Stimulated activated effector memory CD8-positive, alpha-beta T cell treated with anti-CD3 and anti-CD28 coated beads, Interleukin-12 subunit alpha, Interleukin-12 subunit beta, amount 100 ng/mL, for 72 hours (primary cell): Measurements from ENCODE around the gene SETD4.
"Not testable (repeated sequence)": the region's sequence is repeated elsewhere in the genome, so short reads cannot be mapped to it uniquely, and the experiment has no call there.

Experiments
- ATAC-seq: fragments of 150-1000 bp; cut with Tn5 transposase; 2 replicates; pipeline ENCODE4 v1.10.0; 2021
- DNase-seq, 2 donors: peaks; one replicate each; pipeline ENCODE4 v3.0.0; 2021 to 2022; ENCODE audit warnings: low spot score in 2 of 2
- H3K27ac Mint-ChIP-seq: one replicate; pipeline ENCODE4 v1.8.0; 2022; ENCODE audit warnings: mild to moderate bottlenecking, mixed read lengths
- H3K36me3 Mint-ChIP-seq: one replicate; pipeline ENCODE4 v1.8.0; 2022; ENCODE audit warnings: mild to moderate bottlenecking, mixed read lengths
- H3K4me1 Mint-ChIP-seq: one replicate; pipeline ENCODE4 v1.8.0; 2022; ENCODE audit warnings: mixed read lengths
- H3K4me3 Mint-ChIP-seq: one replicate; pipeline ENCODE4 v1.8.0; 2022; ENCODE audit warnings: mild to moderate bottlenecking, mixed read lengths
- H3K9me3 Mint-ChIP-seq: one replicate; pipeline ENCODE4 v1.8.0; 2022; ENCODE audit warnings: mixed read lengths

Gene SETD4

DNA sequence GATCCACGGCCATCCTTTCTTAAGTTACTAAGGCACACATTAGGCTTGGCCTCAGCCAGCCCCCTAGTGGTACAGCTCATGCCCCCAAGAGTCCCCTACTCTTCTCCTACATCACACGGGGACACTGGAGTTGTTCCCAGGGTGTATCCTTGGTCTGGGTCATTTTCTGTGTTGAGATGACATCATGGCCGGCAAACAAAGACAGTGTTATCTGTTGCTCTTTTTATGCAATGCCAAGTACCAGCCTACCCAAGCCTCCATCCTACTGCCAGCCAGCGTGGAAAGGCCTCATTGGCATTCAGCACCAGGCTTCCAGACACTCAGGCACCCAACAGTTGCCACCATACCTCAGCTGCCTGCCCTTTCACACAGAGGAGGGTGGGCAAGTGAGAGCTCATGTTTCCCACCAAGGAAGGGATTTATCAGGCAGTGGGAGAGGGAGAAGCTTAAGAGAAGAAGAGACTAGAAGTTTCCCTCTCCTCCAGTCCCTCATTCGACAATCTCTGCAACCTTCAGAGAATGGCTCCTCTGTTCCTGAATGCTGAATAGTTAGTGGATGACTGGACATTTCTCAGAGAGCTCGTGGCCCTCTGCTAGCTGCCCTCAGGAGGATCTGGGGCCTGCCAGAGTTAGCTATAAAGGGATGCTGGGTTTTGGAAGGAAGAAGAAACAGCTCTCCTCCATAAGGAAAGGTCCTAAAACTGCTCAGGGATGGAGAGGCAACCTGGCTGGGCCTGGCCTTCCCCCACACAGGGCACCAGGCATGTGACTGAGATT is 27.2 kb upstream of the SETD4 start:
- no peaks in the 10 kb centered on the region for H3K36me3 Mint-ChIP-seq

DNA sequence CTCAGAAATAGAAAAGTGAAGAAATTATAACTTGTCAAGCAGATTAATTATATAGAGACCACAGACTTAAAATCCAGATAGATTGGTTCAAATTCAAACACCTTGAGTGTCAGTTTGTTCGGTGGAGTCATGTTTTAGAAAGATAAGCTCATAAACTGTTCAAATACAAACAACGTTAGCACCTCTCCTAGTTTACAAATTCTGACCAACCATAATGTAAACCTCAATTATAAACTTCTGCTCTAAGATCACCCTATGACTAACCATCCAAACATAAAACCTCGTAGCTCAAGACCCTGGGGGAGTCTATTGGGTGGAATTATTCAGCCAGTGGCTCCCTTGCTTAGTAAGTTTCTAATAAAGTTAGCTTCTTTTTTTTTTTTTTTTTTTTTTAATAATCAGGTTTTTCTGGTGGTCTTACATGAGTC is 21.9 kb upstream of the SETD4 start:
- H3K27ac Mint-ChIP-seq: no peak overlapping the region
- H3K4me3 Mint-ChIP-seq: no peak overlapping the region
- peaks cover 16% of the 10 kb centered on the region for H3K4me1 Mint-ChIP-seq
- no peaks in the 10 kb centered on the region for H3K36me3 Mint-ChIP-seq
- no peak for ATAC-seq
- DNase-seq: no peak
- no peaks in the 10 kb centered on the region for H3K9me3 Mint-ChIP-seq

More for the DNA sequence above, 27.2 kb upstream of the SETD4 start:
- no peaks in the 10 kb centered on the region for H3K9me3 Mint-ChIP-seq
- ATAC-seq (no peak), DNase-seq (no peak)
- no peaks in the 10 kb centered on the region for H3K4me1 Mint-ChIP-seq
- no peak overlapping the region for H3K4me3 Mint-ChIP-seq
- no peak overlapping the region for H3K27ac Mint-ChIP-seq

- ATAC-seq (no peak), DNase-seq (no peak)
- Mint-ChIP-seq H3K36me3 (no peaks in the 10 kb centered on the region), H3K4me3 (no peak overlapping the region), H3K4me1 (peaks cover 26% of the 10 kb centered on the region), H3K9me3 (no peaks in the 10 kb centered on the region), H3K27ac (no peak overlapping the region)
These were observed 20.1 kb upstream of the SETD4 start for GRCh38 chr21:36080386-36080785.

DNA sequence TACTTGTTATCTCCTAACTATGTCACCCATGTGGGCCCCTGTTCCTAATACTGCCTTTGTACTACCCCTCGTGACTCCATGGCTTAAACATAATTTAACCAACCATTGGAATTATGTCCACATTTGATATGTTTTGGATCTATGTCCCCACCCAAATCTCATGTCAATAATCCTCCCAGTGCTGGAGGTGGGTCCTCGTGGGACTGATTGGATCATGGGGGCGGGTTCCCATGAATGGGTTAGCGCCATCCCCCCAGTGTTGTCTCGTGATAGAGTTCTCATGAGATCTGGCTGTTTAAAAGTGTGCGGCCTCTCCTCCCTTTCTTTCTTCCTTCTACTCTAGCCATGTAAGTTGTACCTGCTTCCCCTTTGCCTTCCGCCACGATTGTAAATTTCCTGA is 19.3 kb upstream of the SETD4 start:
- Mint-ChIP-seq H3K4me1 (peaks cover 26% of the 10 kb centered on the region), H3K36me3 (no peaks in the 10 kb centered on the region), H3K4me3 (peak overlapping the region; percentile 3), H3K9me3 (no peaks in the 10 kb centered on the region), H3K27ac (no peak overlapping the region)
- ATAC-seq (no peak), DNase-seq (no peak)

DNA sequence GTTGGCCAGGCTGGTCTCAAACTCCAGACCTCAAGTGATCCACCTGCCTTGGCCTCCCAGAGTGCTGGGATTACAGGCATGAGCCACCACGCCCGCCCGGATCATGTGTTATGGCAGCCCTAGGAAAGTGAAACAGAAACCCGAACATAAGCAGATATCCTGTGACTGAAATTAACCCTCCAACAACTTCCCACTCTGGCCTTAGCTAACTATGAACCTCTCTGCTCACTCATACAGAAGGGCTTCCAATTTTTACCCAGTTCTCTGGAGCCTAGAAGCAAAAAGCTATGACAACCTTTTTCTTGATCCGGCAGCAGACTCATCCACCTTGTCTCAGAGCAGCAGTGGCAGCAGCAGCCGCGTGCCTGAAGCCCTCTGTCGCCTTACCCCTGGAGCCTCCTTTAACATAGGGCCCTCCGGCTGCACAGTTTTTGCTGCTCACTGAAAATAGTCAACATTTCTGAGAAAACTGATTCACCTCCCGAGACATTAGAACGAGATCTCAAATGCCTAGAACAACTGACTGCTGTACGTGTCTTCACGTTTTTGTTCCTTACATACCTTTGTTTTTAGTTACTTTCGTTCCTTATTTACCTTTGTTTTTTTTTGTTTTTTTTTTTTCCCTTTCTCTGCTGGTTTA is 18.8 kb upstream of the SETD4 start:
- no peak for DNase-seq
- peak; percentile 82 for ATAC-seq
- Mint-ChIP-seq H3K27ac (peak overlapping the region; percentile 26), H3K36me3 (no peaks in the 10 kb centered on the region), H3K9me3 (no peaks in the 10 kb centered on the region), H3K4me3 (peak overlapping the region; percentile 3), H3K4me1 (peaks cover 26% of the 10 kb centered on the region)

- no peak overlapping the region for H3K27ac Mint-ChIP-seq
- no peaks in the 10 kb centered on the region for H3K36me3 Mint-ChIP-seq
- no peak for DNase-seq
- H3K4me3 Mint-ChIP-seq: no peak overlapping the region
- peaks cover 26% of the 10 kb centered on the region for H3K4me1 Mint-ChIP-seq
- H3K9me3 Mint-ChIP-seq: no peaks in the 10 kb centered on the region
- no peak for ATAC-seq
These were observed 17.4 kb upstream of the SETD4 start for GRCh38 chr21:36077758-36078157.

- ATAC-seq: no peak
- H3K4me3 Mint-ChIP-seq: no peak overlapping the region
- H3K27ac Mint-ChIP-seq: no peak overlapping the region
These were observed 16.7 kb upstream of the SETD4 start for GRCh38 chr21:36076878-36077655.

GRCh38 chr21:36075953-36076352 is 15.6 kb upstream of the SETD4 start:
- DNase-seq (no peak), ATAC-seq (no peak)
- no peak overlapping the region for H3K27ac Mint-ChIP-seq
- H3K4me3 Mint-ChIP-seq: no peak overlapping the region
- H3K36me3 Mint-ChIP-seq: peaks cover 15% of the 10 kb centered on the region
- H3K9me3 Mint-ChIP-seq: no peaks in the 10 kb centered on the region
- H3K4me1 Mint-ChIP-seq: peaks cover 42% of the 10 kb centered on the region

More at GRCh38 chr21:36076878-36077655, 16.7 kb upstream of the SETD4 start:
- H3K36me3 Mint-ChIP-seq: peaks cover 5% of the 10 kb centered on the region
- H3K4me1 Mint-ChIP-seq: peaks cover 31% of the 10 kb centered on the region
- no peak for DNase-seq
- no peaks in the 10 kb centered on the region for H3K9me3 Mint-ChIP-seq

GRCh38 chr21:36075171-36075570 is 14.8 kb upstream of the SETD4 start:
- ATAC-seq: no peak
- no peak overlapping the region for H3K4me3 Mint-ChIP-seq
- no peak overlapping the region for H3K27ac Mint-ChIP-seq
- H3K4me1 Mint-ChIP-seq: peaks cover 50% of the 10 kb centered on the region
- H3K9me3 Mint-ChIP-seq: no peaks in the 10 kb centered on the region
- DNase-seq: no peak
- peaks cover 15% of the 10 kb centered on the region for H3K36me3 Mint-ChIP-seq

GRCh38 chr21:36073911-36074310 is 13.6 kb upstream of the SETD4 start:
- not testable (repeated sequence) for H3K9me3 Mint-ChIP-seq, ATAC-seq, H3K4me3 Mint-ChIP-seq, H3K27ac Mint-ChIP-seq, DNase-seq
- H3K4me1 Mint-ChIP-seq: peaks cover 49% of the 10 kb centered on the region
- peaks cover 15% of the 10 kb centered on the region for H3K36me3 Mint-ChIP-seq

DNA sequence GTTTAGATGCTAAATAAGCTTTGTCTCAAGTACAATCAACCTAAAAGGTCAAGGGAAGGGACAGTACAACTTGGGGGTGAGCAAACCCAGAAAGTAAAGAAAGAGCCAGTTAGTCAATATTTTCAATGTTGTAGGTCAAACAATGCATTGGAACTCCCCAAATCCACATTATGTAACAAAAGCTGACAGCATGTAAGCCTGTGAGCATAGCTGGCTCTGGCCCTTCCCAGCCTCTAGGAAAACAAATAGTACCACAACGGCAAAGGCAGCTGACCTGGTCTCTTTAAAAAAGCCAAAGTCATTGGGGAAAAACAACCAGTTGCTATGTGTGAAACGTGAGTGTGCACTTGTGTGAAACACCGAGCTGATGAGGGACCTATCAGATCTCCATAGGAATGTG is 12.9 kb upstream of the SETD4 start:
- H3K4me1 Mint-ChIP-seq: peaks cover 48% of the 10 kb centered on the region
- no peak overlapping the region for H3K27ac Mint-ChIP-seq
- peaks cover 15% of the 10 kb centered on the region for H3K36me3 Mint-ChIP-seq
- no peak overlapping the region for H3K4me3 Mint-ChIP-seq
- peaks cover 3% of the 10 kb centered on the region for H3K9me3 Mint-ChIP-seq
- ATAC-seq (no peak), DNase-seq (no peak)

- H3K9me3 Mint-ChIP-seq: peaks cover 3% of the 10 kb centered on the region
- H3K4me1 Mint-ChIP-seq: peaks cover 48% of the 10 kb centered on the region
- ATAC-seq (no peak), DNase-seq (no peak)
- H3K36me3 Mint-ChIP-seq: peaks cover 15% of the 10 kb centered on the region
- no peak overlapping the region for H3K27ac Mint-ChIP-seq
- no peak overlapping the region for H3K4me3 Mint-ChIP-seq
These were observed 12.3 kb upstream of the SETD4 start for GRCh38 chr21:36072453-36073162.

- Mint-ChIP-seq H3K4me1 (peaks cover 45% of the 10 kb centered on the region), H3K9me3 (peaks cover 3% of the 10 kb centered on the region), H3K27ac (peak overlapping the region; percentile 74), H3K36me3 (peaks cover 15% of the 10 kb centered on the region), H3K4me3 (peak overlapping the region; percentile 90)
- DNase-seq (no peak), ATAC-seq (no peak)
These were observed 10.7 kb upstream of the SETD4 start for GRCh38 chr21:36070999-36071398.

DNA sequence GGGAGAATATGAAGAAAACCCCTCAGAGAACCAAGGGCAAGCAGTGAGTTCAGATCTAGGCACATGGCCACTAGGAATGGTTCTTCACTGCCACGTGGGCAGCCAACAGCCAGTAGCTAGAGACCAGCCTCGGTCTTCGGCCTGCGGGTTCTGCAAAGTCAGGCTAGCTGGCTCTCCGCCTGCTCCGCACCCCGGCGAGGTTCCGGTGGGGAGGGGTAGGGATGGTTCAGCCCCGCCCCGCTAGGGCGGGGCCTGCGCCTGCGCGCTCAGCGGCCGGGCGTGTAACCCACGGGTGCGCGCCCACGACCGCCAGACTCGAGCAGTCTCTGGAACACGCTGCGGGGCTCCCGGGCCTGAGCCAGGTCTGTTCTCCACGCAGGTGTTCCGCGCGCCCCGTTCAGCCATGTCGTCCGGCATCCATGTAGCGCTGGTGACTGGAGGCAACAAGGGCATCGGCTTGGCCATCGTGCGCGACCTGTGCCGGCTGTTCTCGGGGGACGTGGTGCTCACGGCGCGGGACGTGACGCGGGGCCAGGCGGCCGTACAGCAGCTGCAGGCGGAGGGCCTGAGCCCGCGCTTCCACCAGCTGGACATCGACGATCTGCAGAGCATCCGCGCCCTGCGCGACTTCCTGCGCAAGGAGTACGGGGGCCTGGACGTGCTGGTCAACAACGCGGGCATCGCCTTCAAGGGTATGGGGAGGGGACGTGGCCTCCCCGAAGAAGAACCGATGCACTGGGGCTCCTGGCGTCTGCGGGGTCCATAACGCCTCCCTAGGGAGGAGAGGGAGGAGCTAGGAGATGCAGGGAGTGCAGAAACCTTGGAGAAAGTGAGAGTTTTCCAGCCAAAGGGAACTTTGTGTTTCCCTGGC is 9.6 kb upstream of the SETD4 start, which contains the start of gene CBR1:
Gene CBR1 (plus strand): TSS at position 312 of the 871 bp plus-strand sequence. CDS start 92 bp downstream, at position 404.
- peak; percentile 78 to 92 for DNase-seq
- H3K4me3 Mint-ChIP-seq: peak within 1 kb of the TSS; percentile 90
- peaks cover 3% of the 10 kb centered on the region for H3K9me3 Mint-ChIP-seq
- H3K27ac Mint-ChIP-seq: peak within 1 kb of the TSS; percentile 92
- peaks cover 15% of the 10 kb centered on the region for H3K36me3 Mint-ChIP-seq
- H3K4me1 Mint-ChIP-seq: peaks cover 44% of the 10 kb centered on the region
- peak; percentile 99 for ATAC-seq
